H1 (cell line): ENCODE data around the gene KMT2A. TPM values are rescaled to one million over a fixed set of nuclear protein-coding genes. Genes with fewer than 3 reads are reported as not detected.
A peak's percentile ranks its signal among the peaks of the same experiment; 100 is the strongest.

ENCODE experiments used
- CTCF ChIA-PET: fragments of 300-600 bp; sonication (Branson Sonifier 250); formaldehyde crosslinking; loops from one replicate; lab custom pipeline; 2021; ENCODE audit not compliant: partially characterized antibody; lab: Charles Lee
- POLR2A ChIA-PET: fragments of 300-600 bp; sonication (Branson Sonifier 250); formaldehyde crosslinking; loops from one replicate; lab custom pipeline; 2021; ENCODE audit warnings: inconsistent platforms; ENCODE audit not compliant: partially characterized antibody; lab: Charles Lee
- DNase-seq, 2 experiments: peaks; one replicate each; pipeline versions ENCODE4 v3.0.0 to v3.0.0-alpha.2; 2010 to 2022; ENCODE audit warnings: low spot score in 2 of 2, low read depth in 1 of 2, mixed read lengths in 1 of 2
- FAIRE-seq: peaks from 2 replicates; lab custom pipeline; 2011; peaks lifted over from hg19 to GRCh38; lab: Jason Lieb, UNC
- H2AFZ ChIP-seq: 2 replicates; pipeline ENCODE4 v1.8.1; 2012; ENCODE audit warnings: low read length, inconsistent platforms
- H2AK5ac ChIP-seq: 2 replicates; pipeline ENCODE4 v1.6.1; 2013; ENCODE audit warnings: low read depth, low read length
- H2BK120ac ChIP-seq: replicated peaks from 2 replicates; pipeline ENCODE3; 2013; ENCODE audit warnings: low read depth, low read length, inconsistent platforms
- H2BK12ac ChIP-seq: 2 replicates; pipeline ENCODE4 v1.6.1; 2013; ENCODE audit warnings: low read depth, low read length
- H2BK15ac ChIP-seq: 2 replicates; pipeline ENCODE4 v1.6.1; 2013; ENCODE audit warnings: low read length
- H2BK20ac ChIP-seq: 2 replicates; pipeline ENCODE4 v1.6.1; 2013; ENCODE audit warnings: low read length
- H2BK5ac ChIP-seq: 2 replicates; pipeline ENCODE4 v1.6.1; 2013; ENCODE audit warnings: low read depth, low read length
- H3K14ac ChIP-seq: 2 replicates; pipeline ENCODE4 v1.6.1; 2013; ENCODE audit warnings: inconsistent platforms; ENCODE audit not compliant: insufficient read length
- H3K18ac ChIP-seq: 2 replicates; pipeline ENCODE4 v1.6.1; 2013; ENCODE audit warnings: low read length; ENCODE audit errors: extremely low read depth
- H3K23ac ChIP-seq: 2 replicates; pipeline ENCODE4 v1.6.1; 2013; ENCODE audit warnings: inconsistent platforms; ENCODE audit not compliant: insufficient read length
- H3K23me2 ChIP-seq: 2 replicates; pipeline ENCODE4 v1.6.1; 2013; ENCODE audit warnings: low read depth, low read length
- H3K27ac ChIP-seq: 2 replicates; pipeline ENCODE4 v1.6.1; 2011; ENCODE audit warnings: low read depth, low read length, inconsistent platforms
- H3K27me3 ChIP-seq, 4 experiments: replicated peaks in 1 of 4; 1 replicate in 1 of 4; 2 replicates in 3 of 4; pipeline versions ENCODE4 v1.6.1 to v1.8.1; 2011 to 2013; ENCODE audit warnings: low read length in 3 of 4, mild to moderate bottlenecking in 3 of 4, inconsistent platforms in 2 of 4, mixed read lengths in 2 of 4, moderate library complexity in 1 of 4; ENCODE audit not compliant: control insufficient read depth in 3 of 4, insufficient read depth in 3 of 4; ENCODE audit errors: extremely low read depth in 1 of 4
- H3K36me3 ChIP-seq, 4 experiments: 2 replicates each; pipeline versions ENCODE4 v1.6.1 to v1.8.1; 2011 to 2013; ENCODE audit warnings: mild to moderate bottlenecking in 4 of 4, low read length in 3 of 4, moderate library complexity in 2 of 4, control low read depth in 1 of 4, inconsistent platforms in 1 of 4; ENCODE audit not compliant: insufficient read depth in 4 of 4, control insufficient read depth in 2 of 4
- H3K4ac ChIP-seq: replicated peaks from 2 replicates; pipeline ENCODE3; 2013; ENCODE audit warnings: low read length, low read depth, mixed read lengths, inconsistent platforms; ENCODE audit not compliant: insufficient read length
- H3K4me1 ChIP-seq, 4 experiments: replicated peaks in 1 of 4; 1 replicate in 1 of 4; 2 replicates in 3 of 4; pipeline versions ENCODE4 v1.6.1 to v1.8.1; 2011 to 2013; ENCODE audit warnings: low read length in 3 of 4, inconsistent platforms in 2 of 4, mixed read lengths in 1 of 4; ENCODE audit not compliant: insufficient read depth in 4 of 4, control insufficient read depth in 3 of 4
- H3K4me2 ChIP-seq, 2 experiments: 2 replicates each; pipeline versions ENCODE4 v1.6.1 to v1.8.1; 2011 to 2013; ENCODE audit warnings: low read depth in 2 of 2, low read length in 2 of 2, control low read depth in 1 of 2, inconsistent platforms in 1 of 2, mild to moderate bottlenecking in 1 of 2; ENCODE audit not compliant: insufficient read depth in 1 of 2
- H3K4me3 ChIP-seq, 4 experiments: fragments of 200-600, 300-600 bp in 1 of 4; sonication (generic), shearing (Covaris generic), sonication (Bioruptor Twin) in 1 of 4; 2 replicates each; pipeline versions ENCODE4 v1.5.1 to v1.8.1; 2011 to 2016; ENCODE audit warnings: low read length in 4 of 4, low read depth in 3 of 4, control low read depth in 2 of 4, inconsistent platforms in 2 of 4, mild to moderate bottlenecking in 2 of 4, mixed read lengths in 1 of 4, moderate library complexity in 1 of 4; ENCODE audit not compliant: insufficient read depth in 2 of 4; ENCODE audit errors: extremely low read depth in 1 of 4
- H3K56ac ChIP-seq: replicated peaks from 2 replicates; pipeline ENCODE3; 2013; ENCODE audit warnings: low read depth, mild to moderate bottlenecking, mixed read lengths, low read length, inconsistent platforms; ENCODE audit not compliant: insufficient read length
- H3K79me1 ChIP-seq: 2 replicates; pipeline ENCODE4 v1.6.1; 2013; ENCODE audit warnings: low read depth, low read length, control low read depth
- H3K79me2 ChIP-seq, 2 experiments: 2 replicates each; pipeline versions ENCODE4 v1.6.1 to v1.8.1; 2012 to 2013; ENCODE audit warnings: low read length in 2 of 2, mild to moderate bottlenecking in 2 of 2, inconsistent platforms in 1 of 2; ENCODE audit not compliant: insufficient read depth in 2 of 2, control insufficient read depth in 1 of 2
- H3K9ac ChIP-seq, 4 experiments: replicated peaks in 1 of 4; 1 replicate in 1 of 4; 2 replicates in 3 of 4; pipeline versions ENCODE4 v1.6.1 to v1.8.1; 2011 to 2013; ENCODE audit warnings: low read depth in 3 of 4, low read length in 3 of 4, control low read depth in 2 of 4, mild to moderate bottlenecking in 2 of 4, moderate library complexity in 2 of 4, inconsistent platforms in 1 of 4; ENCODE audit errors: extremely low read depth in 1 of 4
- H3K9me3 ChIP-seq, 2 experiments: 2 replicates each; pipeline versions ENCODE4 v1.6.1 to v1.8.1; 2012 to 2013; ENCODE audit warnings: mild to moderate bottlenecking in 2 of 2, moderate library complexity in 2 of 2, control low read depth in 1 of 2, inconsistent platforms in 1 of 2, low read depth in 1 of 2, low read length in 1 of 2, mixed read lengths in 1 of 2; ENCODE audit not compliant: insufficient read depth in 2 of 2
- H4K20me1 ChIP-seq, 2 experiments: replicated peaks in 1 of 2; 2 replicates each; pipeline versions ENCODE3 to v1.8.1; 2011 to 2013; ENCODE audit warnings: inconsistent platforms in 2 of 2, low read length in 2 of 2, mild to moderate bottlenecking in 1 of 2; ENCODE audit not compliant: insufficient read depth in 2 of 2, control insufficient read depth in 1 of 2
- H4K5ac ChIP-seq: 2 replicates; pipeline ENCODE4 v1.6.1; 2013; ENCODE audit warnings: low read length, low read depth, mixed read lengths, inconsistent platforms; ENCODE audit not compliant: insufficient read length
- H4K8ac ChIP-seq: 2 replicates; pipeline ENCODE4 v1.8.0; 2013; ENCODE audit warnings: mild to moderate bottlenecking, moderate library complexity, low read length, inconsistent platforms; ENCODE audit not compliant: insufficient read depth; ENCODE audit errors: extremely low read depth
- H4K91ac ChIP-seq: replicated peaks from 2 replicates; pipeline ENCODE3; 2013; ENCODE audit warnings: low read length, mixed read lengths, inconsistent platforms; ENCODE audit not compliant: insufficient read length
- CHD1 ChIP-seq: IDR thresholded peaks from 2 replicates; pipeline ENCODE4 v1.6.1; 2012; ENCODE audit warnings: low read depth, low read length, improper control_type of control experiment
- PHF8 ChIP-seq: fragments of 200-600 bp; sonication (generic); conservative IDR thresholded peaks from 2 replicates; pipeline ENCODE4 v1.7.1; 2012; ENCODE audit warnings: low read depth, mild to moderate bottlenecking, inconsistent platforms, low read length, moderate library complexity
- POLR2A ChIP-seq, 2 experiments: IDR thresholded peaks; 1 replicate in 1 of 2; 2 replicates in 1 of 2; pipeline ENCODE4 v1.6.1; 2011; ENCODE audit warnings: low read depth in 2 of 2, low read length in 2 of 2, mild to moderate bottlenecking in 2 of 2; ENCODE audit errors: control extremely low read depth in 1 of 2
- RBBP5 ChIP-seq: IDR thresholded peaks from 2 replicates; pipeline ENCODE4 v1.7.1; 2012; ENCODE audit warnings: low read depth, mild to moderate bottlenecking, inconsistent platforms, low read length, moderate library complexity, borderline replicate concordance
- SAP30 ChIP-seq: fragments of 300-600 bp; sonication (generic); IDR thresholded peaks from 2 replicates; pipeline ENCODE4 v1.7.1; 2012; ENCODE audit warnings: low read length, moderate library complexity, mild to moderate bottlenecking, inconsistent platforms; ENCODE audit not compliant: insufficient read depth, insufficient replicate concordance
- SIN3A ChIP-seq, 2 experiments: IDR thresholded peaks in 1 of 2; conservative IDR thresholded peaks in 1 of 2; 2 replicates each; pipeline ENCODE4 v1.6.1; 2011 to 2012; ENCODE audit warnings: low read length in 2 of 2, improper control_type of control experiment in 1 of 2, low read depth in 1 of 2, mild to moderate bottlenecking in 1 of 2
- SP4 ChIP-seq: IDR thresholded peaks from 2 replicates; pipeline ENCODE4 v1.6.1; 2012; ENCODE audit warnings: low read length, inconsistent platforms
- WGBS, 2 experiments: shearing (Covaris generic) in 1 of 2; methylation state at CpG; one replicate each; pipeline versions ENCODE4 v1.1.6 to v1.1.7; 2013 to 2015; ENCODE audit warnings: low lambda C conversion rate in 2 of 2, mixed read lengths in 2 of 2, inconsistent platforms in 1 of 2, low coverage in 1 of 2, missing lambda C conversion rate in 1 of 2; ENCODE audit not compliant: insufficient replicate concordance in 2 of 2, insufficient coverage in 1 of 2, insufficient read length in 1 of 2; ENCODE audit errors: extremely low coverage in 1 of 2, missing lambda C conversion rate in 1 of 2; 5-methylcytosine and 5-hydroxymethylcytosine counted together
- polyA plus RNA-seq, 7 experiments: library from polyadenylated mRNA; depleted of rRNA in 3 of 7; stranded (reverse) in 5 of 7; unstranded in 2 of 7; fragments of >200 nt in 5 of 7; fragments of 200-250 nt in 2 of 7; gene quantifications; 1 replicate in 5 of 7; 2 replicates in 1 of 7; 4 replicates in 1 of 7; pipeline versions ENCODE4 v1.2.1 to v1.2.3, GENCODE V29; 2011 to 2013; ENCODE audit warnings: missing spikeins in 2 of 7, mixed read lengths in 2 of 7
- total RNA-seq: library from RNA; stranded (reverse); fragmentation: NEBNext Ultra II Directional; extraction: Animal tissue kit (Norgen Biotek cat#: 25700); gene quantifications from 2 replicates; pipeline ENCODE4 v1.2.1, GENCODE V29; 2021
- TF ChIP-seq, protein P1 (sequence below): IDR thresholded peaks from 2 replicates; pipeline ENCODE4 v1.6.1; 2012; ENCODE audit warnings: low read length, inconsistent platforms

Gene KMT2A
- total and polyA plus RNA-seq, 2 of the 8 experiments (the other 6 are each of a cell fraction or from before 2014, with no cell fraction given), result 35.9 to 62.1 TPM

DNA sequence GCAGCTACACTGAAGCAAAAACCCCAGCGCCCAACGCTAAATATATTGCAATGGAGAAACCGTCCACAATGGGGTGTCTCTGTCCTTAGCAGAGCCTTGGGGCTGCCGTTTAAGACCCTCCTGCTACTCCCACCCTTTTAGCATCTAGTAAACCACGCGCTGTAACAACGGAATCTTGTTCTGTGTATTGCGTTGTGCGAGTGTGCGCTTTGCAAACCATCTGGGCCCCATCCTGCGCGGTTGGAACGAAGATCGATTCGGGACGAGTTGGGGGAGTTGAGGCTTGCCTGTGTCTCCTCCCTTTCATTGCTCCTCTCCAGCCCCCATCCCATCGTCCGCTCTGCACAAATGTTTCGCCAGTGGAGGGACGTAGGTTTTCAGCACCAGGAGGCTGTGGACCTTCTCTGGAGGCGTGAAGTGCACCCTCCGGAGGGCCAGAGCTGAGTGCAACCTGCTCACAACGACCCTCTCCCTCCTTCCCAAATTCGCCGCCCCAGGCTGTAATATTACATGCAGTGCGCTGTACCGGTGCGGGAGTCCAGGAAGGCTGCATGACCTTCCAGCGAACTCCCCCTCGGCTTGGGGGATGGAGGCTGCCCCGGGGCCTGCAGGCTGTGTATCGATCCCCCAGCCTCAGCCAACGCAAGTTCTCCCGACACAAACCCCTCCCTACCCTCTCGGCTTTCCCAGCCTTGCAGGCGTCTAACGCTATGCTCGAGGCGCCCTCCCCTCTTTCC is 1.6 kb upstream of the KMT2A start:
- ChIA-PET CTCF (interaction anchor here (0.6 to 1.4 kb wide), 4 partner anchors 33 to 201 kb away, joined by 3 to 4 read pairs (median 3); no protein-coding TSS in a partner anchor), POLR2A (interaction anchor here (0.5 to 2.9 kb wide), 21 partner anchors 8 to 356 kb away, joined by 3 to 16 read pairs (median 5); partner anchors contain the start of genes ATP5MG, DDX6 and UBE4A)
- H4K5ac ChIP-seq, result peak overlapping the region; percentile 91
- peak overlapping the region; percentile 91 for H3K18ac ChIP-seq
- H3K23ac ChIP-seq, result no peak overlapping the region
- no peak overlapping the region for H2AK5ac ChIP-seq
- peak overlapping the region; percentile 89; the same call in 1 of the 2 replicates for H2AFZ ChIP-seq
- peaks cover 0 to 15% (median 4%) of the 10 kb centered on the region in 4 experiments; a peak in 6 of 7 replicates for H3K4me1 ChIP-seq
- H3K27ac ChIP-seq, result peak overlapping the region; percentile 2; the same call in 1 of the 2 replicates
- no peaks in the 10 kb centered on the region; the same call in 1 of the 2 replicates for H3K79me1 ChIP-seq
- peak overlapping the region; percentile 86 for H2BK120ac ChIP-seq
- peak in 1 of 2 experiments; percentile 84 for DNase-seq
- peak overlapping the region; percentile 90; the same call in 1 of the 2 replicates for H2BK5ac ChIP-seq
- H3K14ac ChIP-seq, result no peak overlapping the region
- peak overlapping the region; percentile 86 for H3K4ac ChIP-seq
- peaks cover 12 to 32% of the 10 kb centered on the region in 2 experiments for H3K79me2 ChIP-seq
- peak overlapping the region; percentile 43; the same call in 1 of the 2 replicates for H2BK20ac ChIP-seq
- peaks cover 23% of the 10 kb centered on the region for H3K23me2 ChIP-seq
- peaks cover 0 to 3% (median 0%) of the 10 kb centered on the region in 4 experiments; a peak in 1 of 8 replicates for H3K36me3 ChIP-seq
- 1% methylated on average over 38 of the region's 39 CpGs; no CpG with 5 or more reads in 1 of the 2 experiments for WGBS, 2 experiments
- peak overlapping the region; percentile 63 for H4K91ac ChIP-seq
- H3K56ac ChIP-seq, result peak overlapping the region; percentile 24
- H2BK15ac ChIP-seq, result 0 out of 2 replicates have a peak overlapping the region, but pooled peaks have one; percentile 93
- H4K20me1 ChIP-seq, result peaks cover 13 to 14% of the 10 kb centered on the region in 2 experiments
- peak overlapping the region; percentile 75 to 100 for H3K4me2 ChIP-seq
- H2BK12ac ChIP-seq, result peak overlapping the region; percentile 10; the same call in 1 of the 2 replicates
- no peaks in the 10 kb centered on the region for H3K9me3 ChIP-seq
- no peak for FAIRE-seq
- H3K9ac ChIP-seq, result peak overlapping the region in 3 of 4 experiments; percentile 0 to 48 (median 34); a peak in 6 of 7 replicates
- H3K27me3 ChIP-seq, result no peaks in the 10 kb centered on the region
- peak overlapping the region; percentile 69 to 91 (median 77) for H3K4me3 ChIP-seq
- H4K8ac ChIP-seq, result peak overlapping the region; percentile 88; the same call in 1 of the 2 replicates
- peak in 1 of 2 experiments; percentile 87; a peak in 3 of 4 replicates for TF ChIP-seq SIN3A (conservative IDR thresholded peaks at IDR 0.05 in 1 of 2, IDR thresholded peaks at IDR 0.05 in 1 of 2; ENCODE audit: low read depth in 1 of 2, low read length in 2 of 2)
- TF ChIP-seq CHD1, result no peak
- peak; percentile 95 for TF ChIP-seq SAP30
- TF ChIP-seq RBBP5, result peak; percentile 62; the same call in 1 of the 2 replicates
- 0 out of 2 replicates have a peak, but pooled peaks have one; percentile 0 for TF ChIP-seq PHF8
- TF ChIP-seq SP4, result no peak
- TF ChIP-seq, protein P1, sequence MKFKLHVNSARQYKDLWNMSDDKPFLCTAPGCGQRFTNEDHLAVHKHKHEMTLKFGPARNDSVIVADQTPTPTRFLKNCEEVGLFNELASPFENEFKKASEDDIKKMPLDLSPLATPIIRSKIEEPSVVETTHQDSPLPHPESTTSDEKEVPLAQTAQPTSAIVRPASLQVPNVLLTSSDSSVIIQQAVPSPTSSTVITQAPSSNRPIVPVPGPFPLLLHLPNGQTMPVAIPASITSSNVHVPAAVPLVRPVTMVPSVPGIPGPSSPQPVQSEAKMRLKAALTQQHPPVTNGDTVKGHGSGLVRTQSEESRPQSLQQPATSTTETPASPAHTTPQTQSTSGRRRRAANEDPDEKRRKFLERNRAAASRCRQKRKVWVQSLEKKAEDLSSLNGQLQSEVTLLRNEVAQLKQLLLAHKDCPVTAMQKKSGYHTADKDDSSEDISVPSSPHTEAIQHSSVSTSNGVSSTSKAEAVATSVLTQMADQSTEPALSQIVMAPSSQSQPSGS, result 0 out of 2 replicates have a peak, but pooled peaks have one; percentile 60
- peak in 1 of 2 experiments; percentile 52; a peak in 1 of 3 replicates for TF ChIP-seq POLR2A (IDR thresholded peaks at IDR 0.05; ENCODE audit: control extremely low read depth in 1 of 2, low read depth in 2 of 2, low read length in 2 of 2)
